Breast epithelium (tissue), 4 donors: Measurements from ENCODE around the gene SPP1. TPM values are rescaled to one million over a fixed set of nuclear protein-coding genes. Genes with fewer than 3 reads are reported as not detected.

Source experiments
- DNase-seq, 2 donors: peaks; one replicate each; pipeline ENCODE4 v3.0.0-alpha.2; 2019; ENCODE audit warnings: low spot score in 2 of 2
- H3K27ac ChIP-seq, 2 donors: fragments of 200-600 bp; sonication (generic) in 1 of 2; one replicate each; pipeline ENCODE4 v1.5.1; 2016 to 2019; ENCODE audit warnings: mild to moderate bottlenecking in 1 of 2
- H3K27me3 ChIP-seq, 2 donors: fragments of 200-600 bp; sonication (generic) in 1 of 2; one replicate each; pipeline versions ENCODE4 v1.5.1 to v1.6.0; 2017 to 2019; ENCODE audit warnings: control low read depth in 1 of 2, mild to moderate bottlenecking in 1 of 2
- H3K36me3 ChIP-seq: fragments of 200-600 bp; one replicate; pipeline ENCODE4 v1.5.1; 2019
- H3K4me1 ChIP-seq, 2 donors: fragments of 200-600 bp; sonication (generic); one replicate each; pipeline ENCODE4 v1.5.1; 2016 to 2019; ENCODE audit warnings: control low read depth in 1 of 2
- H3K4me3 ChIP-seq, 3 donors: fragments of 200-600 bp; sonication (generic); 1 replicate in 2 of 3; 2 replicates in 1 of 3; pipeline ENCODE4 v1.5.1; 2016 to 2019; ENCODE audit warnings: mild to moderate bottlenecking in 3 of 3, moderate library complexity in 2 of 3
- H3K9me3 ChIP-seq, 2 donors: fragments of 200-600 bp; sonication (generic) in 1 of 2; one replicate each; pipeline ENCODE4 v1.5.1; 2016 to 2019; ENCODE audit warnings: control low read depth in 1 of 2
- CTCF ChIP-seq, 3 donors: fragments of 450-650 bp; IDR thresholded peaks; one replicate each; pipeline ENCODE4 v1.5.1; 2016 to 2017; ENCODE audit warnings: antibody characterized with exemption in 3 of 3, mild to moderate bottlenecking in 3 of 3, moderate library complexity in 3 of 3
- POLR2A ChIP-seq: fragments of 450-650 bp; IDR thresholded peaks from one replicate; pipeline ENCODE4 v1.6.1; 2016; ENCODE audit warnings: antibody characterized with exemption, mild to moderate bottlenecking, moderate library complexity
- POLR2AphosphoS5 ChIP-seq, 3 donors: sonication (generic); formaldehyde crosslinking; IDR thresholded peaks; one replicate each; pipeline ENCODE4 v1.6.1; 2017; ENCODE audit warnings: antibody characterized with exemption in 3 of 3
- intact Hi-C: fragments of 100-400 bp; cut with DNase I; formaldehyde crosslinking; loops from one replicate; pipeline ENCODE4 v1.15.1; 2023; ENCODE audit warnings: low total_unique reads
- total RNA-seq, 3 donors: library from RNA; depleted of rRNA; stranded (reverse); fragments of >200 nt; gene quantifications; one replicate each; pipeline ENCODE4 v1.1.0, GENCODE V29; 2016

Gene SPP1
- total RNA-seq, 3 donors from 2014 or later = 25.0 to 508 (median 32.8) TPM

- Histone ChIP-seq H3K4me1 (no peaks in the 10 kb centered on the region), H3K27ac (no peak overlapping the region), H3K9me3 (no peaks in the 10 kb centered on the region), H3K4me3 (no peak overlapping the region), H3K27me3 (no peaks in the 10 kb centered on the region), H3K36me3 (no peaks in the 10 kb centered on the region)
- TF ChIP-seq POLR2AphosphoS5 (IDR thresholded peaks at IDR 0.05) (no peak), POLR2A (no peak), CTCF (IDR thresholded peaks at IDR 0.05) (no peak)
- intact Hi-C loops = no loop called here
- no peak for DNase-seq
Measured at GRCh38 chr4:88010966-88011365, 35.5 kb downstream of the SPP1 start.

- H3K36me3 ChIP-seq = no peaks in the 10 kb centered on the region
- H3K4me3 ChIP-seq = no peak overlapping the region
- H3K27ac ChIP-seq = no peak overlapping the region
- intact Hi-C loops = no loop called here
- H3K4me1 ChIP-seq = no peaks in the 10 kb centered on the region
- TF ChIP-seq CTCF (IDR thresholded peaks at IDR 0.05) = no peak
- TF ChIP-seq POLR2A = no peak
- TF ChIP-seq POLR2AphosphoS5 (IDR thresholded peaks at IDR 0.05) = no peak
- no peaks in the 10 kb centered on the region for H3K9me3 ChIP-seq
- no peak for DNase-seq
- H3K27me3 ChIP-seq = no peaks in the 10 kb centered on the region
Measured at GRCh38 chr4:88012647-88013046, 37.1 kb downstream of the SPP1 start.

- intact Hi-C loops = no loop called here
Measured at GRCh38 chr4:88014386-88014905, 38.9 kb downstream of the SPP1 start.

GRCh38 chr4:88015659-88016295 lies 40.3 kb downstream of the SPP1 start:
- no peaks in the 10 kb centered on the region for H3K4me1 ChIP-seq
- no peaks in the 10 kb centered on the region for H3K9me3 ChIP-seq
- no peaks in the 10 kb centered on the region for H3K27me3 ChIP-seq
- H3K4me3 ChIP-seq = no peak overlapping the region
- TF ChIP-seq POLR2A (no peak), CTCF (IDR thresholded peaks at IDR 0.05) (no peak), POLR2AphosphoS5 (IDR thresholded peaks at IDR 0.05) (no peak)
- no peak for DNase-seq
- H3K36me3 ChIP-seq = no peaks in the 10 kb centered on the region
- peak overlapping the region in 1 of 2 donors; percentile 0 for H3K27ac ChIP-seq
- intact Hi-C loops = no loop called here

More at GRCh38 chr4:88014386-88014905, 38.9 kb downstream of the SPP1 start:
- no peak for DNase-seq
- no peak overlapping the region for H3K27ac ChIP-seq
- no peaks in the 10 kb centered on the region for H3K27me3 ChIP-seq
- H3K4me1 ChIP-seq = no peaks in the 10 kb centered on the region
- no peak overlapping the region for H3K4me3 ChIP-seq
- H3K36me3 ChIP-seq = no peaks in the 10 kb centered on the region
- H3K9me3 ChIP-seq = no peaks in the 10 kb centered on the region
- TF ChIP-seq CTCF (IDR thresholded peaks at IDR 0.05) = no peak
- no peak for TF ChIP-seq POLR2AphosphoS5 (IDR thresholded peaks at IDR 0.05)
- no peak for TF ChIP-seq POLR2A

GRCh38 chr4:88017516-88018297 lies 42.2 kb downstream of the SPP1 start:
- no peak for DNase-seq
- intact Hi-C loops = no loop called here

More at GRCh38 chr4:88017516-88018297, 42.2 kb downstream of the SPP1 start:
- H3K27ac ChIP-seq = peak overlapping the region; percentile 78 to 83
- no peaks in the 10 kb centered on the region for H3K27me3 ChIP-seq
- no peaks in the 10 kb centered on the region for H3K4me1 ChIP-seq
- TF ChIP-seq CTCF (IDR thresholded peaks at IDR 0.05) = no peak
- TF ChIP-seq POLR2A = no peak
- peak in 2 of 3 donors; percentile 44 to 67 for TF ChIP-seq POLR2AphosphoS5 (IDR thresholded peaks at IDR 0.05)
- H3K9me3 ChIP-seq = no peaks in the 10 kb centered on the region
- H3K4me3 ChIP-seq = no peak overlapping the region
- no peaks in the 10 kb centered on the region for H3K36me3 ChIP-seq
